H1 (cell line): ENCODE data around the gene SYTL5. TPM values are rescaled to one million over a fixed set of nuclear protein-coding genes. Genes with fewer than 3 reads are reported as not detected.

Experiments used
- CTCF ChIA-PET: fragments of 300-600 bp; sonication (Branson Sonifier 250); formaldehyde crosslinking; loops from one replicate; lab custom pipeline; 2021; ENCODE audit not compliant: partially characterized antibody; lab: Charles Lee
- POLR2A ChIA-PET: fragments of 300-600 bp; sonication (Branson Sonifier 250); formaldehyde crosslinking; loops from one replicate; lab custom pipeline; 2021; ENCODE audit warnings: inconsistent platforms; ENCODE audit not compliant: partially characterized antibody; lab: Charles Lee
- DNase-seq, 2 experiments: peaks; one replicate each; pipeline versions ENCODE4 v3.0.0 to v3.0.0-alpha.2; 2010 to 2022; ENCODE audit warnings: low spot score in 2 of 2, low read depth in 1 of 2, mixed read lengths in 1 of 2
- FAIRE-seq: peaks from 2 replicates; lab custom pipeline; 2011; peaks lifted over from hg19 to GRCh38; lab: Jason Lieb, UNC
- H2AFZ ChIP-seq: 2 replicates; pipeline ENCODE4 v1.8.1; 2012; ENCODE audit warnings: low read length, inconsistent platforms
- H2AK5ac ChIP-seq: 2 replicates; pipeline ENCODE4 v1.6.1; 2013; ENCODE audit warnings: low read depth, low read length
- H2BK120ac ChIP-seq: replicated peaks from 2 replicates; pipeline ENCODE3; 2013; ENCODE audit warnings: low read depth, low read length, inconsistent platforms
- H2BK12ac ChIP-seq: 2 replicates; pipeline ENCODE4 v1.6.1; 2013; ENCODE audit warnings: low read depth, low read length
- H2BK15ac ChIP-seq: 2 replicates; pipeline ENCODE4 v1.6.1; 2013; ENCODE audit warnings: low read length
- H2BK20ac ChIP-seq: 2 replicates; pipeline ENCODE4 v1.6.1; 2013; ENCODE audit warnings: low read length
- H2BK5ac ChIP-seq: 2 replicates; pipeline ENCODE4 v1.6.1; 2013; ENCODE audit warnings: low read depth, low read length
- H3K14ac ChIP-seq: 2 replicates; pipeline ENCODE4 v1.6.1; 2013; ENCODE audit warnings: inconsistent platforms; ENCODE audit not compliant: insufficient read length
- H3K18ac ChIP-seq: 2 replicates; pipeline ENCODE4 v1.6.1; 2013; ENCODE audit warnings: low read length; ENCODE audit errors: extremely low read depth
- H3K23ac ChIP-seq: 2 replicates; pipeline ENCODE4 v1.6.1; 2013; ENCODE audit warnings: inconsistent platforms; ENCODE audit not compliant: insufficient read length
- H3K23me2 ChIP-seq: 2 replicates; pipeline ENCODE4 v1.6.1; 2013; ENCODE audit warnings: low read depth, low read length
- H3K27ac ChIP-seq: 2 replicates; pipeline ENCODE4 v1.6.1; 2011; ENCODE audit warnings: low read depth, low read length, inconsistent platforms
- H3K27me3 ChIP-seq, 4 experiments: replicated peaks in 1 of 4; 1 replicate in 1 of 4; 2 replicates in 3 of 4; pipeline versions ENCODE4 v1.6.1 to v1.8.1; 2011 to 2013; ENCODE audit warnings: low read length in 3 of 4, mild to moderate bottlenecking in 3 of 4, inconsistent platforms in 2 of 4, mixed read lengths in 2 of 4, moderate library complexity in 1 of 4; ENCODE audit not compliant: control insufficient read depth in 3 of 4, insufficient read depth in 3 of 4; ENCODE audit errors: extremely low read depth in 1 of 4
- H3K36me3 ChIP-seq, 4 experiments: 2 replicates each; pipeline versions ENCODE4 v1.6.1 to v1.8.1; 2011 to 2013; ENCODE audit warnings: mild to moderate bottlenecking in 4 of 4, low read length in 3 of 4, moderate library complexity in 2 of 4, control low read depth in 1 of 4, inconsistent platforms in 1 of 4; ENCODE audit not compliant: insufficient read depth in 4 of 4, control insufficient read depth in 2 of 4
- H3K4ac ChIP-seq: replicated peaks from 2 replicates; pipeline ENCODE3; 2013; ENCODE audit warnings: low read length, low read depth, mixed read lengths, inconsistent platforms; ENCODE audit not compliant: insufficient read length
- H3K4me1 ChIP-seq, 4 experiments: replicated peaks in 1 of 4; 1 replicate in 1 of 4; 2 replicates in 3 of 4; pipeline versions ENCODE4 v1.6.1 to v1.8.1; 2011 to 2013; ENCODE audit warnings: low read length in 3 of 4, inconsistent platforms in 2 of 4, mixed read lengths in 1 of 4; ENCODE audit not compliant: insufficient read depth in 4 of 4, control insufficient read depth in 3 of 4
- H3K4me2 ChIP-seq, 2 experiments: 2 replicates each; pipeline versions ENCODE4 v1.6.1 to v1.8.1; 2011 to 2013; ENCODE audit warnings: low read depth in 2 of 2, low read length in 2 of 2, control low read depth in 1 of 2, inconsistent platforms in 1 of 2, mild to moderate bottlenecking in 1 of 2; ENCODE audit not compliant: insufficient read depth in 1 of 2
- H3K4me3 ChIP-seq, 4 experiments: fragments of 200-600, 300-600 bp in 1 of 4; sonication (generic), shearing (Covaris generic), sonication (Bioruptor Twin) in 1 of 4; 2 replicates each; pipeline versions ENCODE4 v1.5.1 to v1.8.1; 2011 to 2016; ENCODE audit warnings: low read length in 4 of 4, low read depth in 3 of 4, control low read depth in 2 of 4, inconsistent platforms in 2 of 4, mild to moderate bottlenecking in 2 of 4, mixed read lengths in 1 of 4, moderate library complexity in 1 of 4; ENCODE audit not compliant: insufficient read depth in 2 of 4; ENCODE audit errors: extremely low read depth in 1 of 4
- H3K56ac ChIP-seq: replicated peaks from 2 replicates; pipeline ENCODE3; 2013; ENCODE audit warnings: low read depth, mild to moderate bottlenecking, mixed read lengths, low read length, inconsistent platforms; ENCODE audit not compliant: insufficient read length
- H3K79me1 ChIP-seq: 2 replicates; pipeline ENCODE4 v1.6.1; 2013; ENCODE audit warnings: low read depth, low read length, control low read depth
- H3K79me2 ChIP-seq, 2 experiments: 2 replicates each; pipeline versions ENCODE4 v1.6.1 to v1.8.1; 2012 to 2013; ENCODE audit warnings: low read length in 2 of 2, mild to moderate bottlenecking in 2 of 2, inconsistent platforms in 1 of 2; ENCODE audit not compliant: insufficient read depth in 2 of 2, control insufficient read depth in 1 of 2
- H3K9ac ChIP-seq, 4 experiments: replicated peaks in 1 of 4; 1 replicate in 1 of 4; 2 replicates in 3 of 4; pipeline versions ENCODE4 v1.6.1 to v1.8.1; 2011 to 2013; ENCODE audit warnings: low read depth in 3 of 4, low read length in 3 of 4, control low read depth in 2 of 4, mild to moderate bottlenecking in 2 of 4, moderate library complexity in 2 of 4, inconsistent platforms in 1 of 4; ENCODE audit errors: extremely low read depth in 1 of 4
- H3K9me3 ChIP-seq, 2 experiments: 2 replicates each; pipeline versions ENCODE4 v1.6.1 to v1.8.1; 2012 to 2013; ENCODE audit warnings: mild to moderate bottlenecking in 2 of 2, moderate library complexity in 2 of 2, control low read depth in 1 of 2, inconsistent platforms in 1 of 2, low read depth in 1 of 2, low read length in 1 of 2, mixed read lengths in 1 of 2; ENCODE audit not compliant: insufficient read depth in 2 of 2
- H4K20me1 ChIP-seq, 2 experiments: replicated peaks in 1 of 2; 2 replicates each; pipeline versions ENCODE3 to v1.8.1; 2011 to 2013; ENCODE audit warnings: inconsistent platforms in 2 of 2, low read length in 2 of 2, mild to moderate bottlenecking in 1 of 2; ENCODE audit not compliant: insufficient read depth in 2 of 2, control insufficient read depth in 1 of 2
- H4K5ac ChIP-seq: 2 replicates; pipeline ENCODE4 v1.6.1; 2013; ENCODE audit warnings: low read length, low read depth, mixed read lengths, inconsistent platforms; ENCODE audit not compliant: insufficient read length
- H4K8ac ChIP-seq: 2 replicates; pipeline ENCODE4 v1.8.0; 2013; ENCODE audit warnings: mild to moderate bottlenecking, moderate library complexity, low read length, inconsistent platforms; ENCODE audit not compliant: insufficient read depth; ENCODE audit errors: extremely low read depth
- H4K91ac ChIP-seq: replicated peaks from 2 replicates; pipeline ENCODE3; 2013; ENCODE audit warnings: low read length, mixed read lengths, inconsistent platforms; ENCODE audit not compliant: insufficient read length
- CHD1 ChIP-seq: IDR thresholded peaks from 2 replicates; pipeline ENCODE4 v1.6.1; 2012; ENCODE audit warnings: low read depth, low read length, improper control_type of control experiment
- CTBP2 ChIP-seq: IDR thresholded peaks from 2 replicates; pipeline ENCODE4 v1.7.0; 2011; ENCODE audit warnings: borderline replicate concordance, mild to moderate bottlenecking, moderate library complexity, mixed read lengths, low read length; ENCODE audit not compliant: insufficient read depth, insufficient read length
- HDAC6 ChIP-seq: IDR thresholded peaks from one replicate; pipeline ENCODE4 v1.7.1; 2012; ENCODE audit warnings: low read depth, mild to moderate bottlenecking, inconsistent platforms, low read length, moderate library complexity
- MAFK ChIP-seq: IDR thresholded peaks from 2 replicates; pipeline ENCODE4 v1.6.1; 2012; ENCODE audit warnings: low read depth, mild to moderate bottlenecking, improper control_type of control experiment, low read length
- WGBS, 2 experiments: shearing (Covaris generic) in 1 of 2; methylation state at CpG; one replicate each; pipeline versions ENCODE4 v1.1.6 to v1.1.7; 2013 to 2015; ENCODE audit warnings: low lambda C conversion rate in 2 of 2, mixed read lengths in 2 of 2, inconsistent platforms in 1 of 2, low coverage in 1 of 2, missing lambda C conversion rate in 1 of 2; ENCODE audit not compliant: insufficient replicate concordance in 2 of 2, insufficient coverage in 1 of 2, insufficient read length in 1 of 2; ENCODE audit errors: extremely low coverage in 1 of 2, missing lambda C conversion rate in 1 of 2; 5-methylcytosine and 5-hydroxymethylcytosine counted together
- polyA plus RNA-seq, 7 experiments: library from polyadenylated mRNA; depleted of rRNA in 3 of 7; stranded (reverse) in 5 of 7; unstranded in 2 of 7; fragments of >200 nt in 5 of 7; fragments of 200-250 nt in 2 of 7; gene quantifications; 1 replicate in 5 of 7; 2 replicates in 1 of 7; 4 replicates in 1 of 7; pipeline versions ENCODE4 v1.2.1 to v1.2.3, GENCODE V29; 2011 to 2013; ENCODE audit warnings: missing spikeins in 2 of 7, mixed read lengths in 2 of 7
- total RNA-seq: library from RNA; stranded (reverse); fragmentation: NEBNext Ultra II Directional; extraction: Animal tissue kit (Norgen Biotek cat#: 25700); gene quantifications from 2 replicates; pipeline ENCODE4 v1.2.1, GENCODE V29; 2021

The SYTL5 gene
- total and polyA plus RNA-seq, 2 of the 8 experiments (the other 6 are each of a cell fraction or from before 2014, with no cell fraction given): 0.15 to 0.52 TPM

- no peaks in the 10 kb centered on the region for H3K9me3 ChIP-seq
- H2BK120ac ChIP-seq: no peak overlapping the region
- no peak overlapping the region for H4K91ac ChIP-seq
- H3K27ac ChIP-seq: no peak overlapping the region
- ChIA-PET POLR2A (no interaction called here), CTCF (no interaction called here)
- no peak overlapping the region for H4K5ac ChIP-seq
- H3K4me1 ChIP-seq: no peaks in the 10 kb centered on the region
- H2AK5ac ChIP-seq: no peak overlapping the region
- H3K4me3 ChIP-seq: no peak overlapping the region
- H3K79me1 ChIP-seq: no peaks in the 10 kb centered on the region
- no peak overlapping the region for H2AFZ ChIP-seq
- H3K4ac ChIP-seq: no peak overlapping the region
- no peaks in the 10 kb centered on the region for H4K20me1 ChIP-seq
- no peak overlapping the region for H3K23ac ChIP-seq
- H2BK5ac ChIP-seq: no peak overlapping the region
- H3K23me2 ChIP-seq: no peaks in the 10 kb centered on the region
- TF ChIP-seq HDAC6: no peak
- TF ChIP-seq CHD1: no peak
- TF ChIP-seq MAFK: no peak
- no peak for TF ChIP-seq CTBP2
- no peak overlapping the region for H4K8ac ChIP-seq
- no peak overlapping the region for H2BK12ac ChIP-seq
- H2BK15ac ChIP-seq: no peak overlapping the region
- no CpG with 5 or more reads among the region's 17 CpGs for WGBS, 2 experiments
- H3K56ac ChIP-seq: no peak overlapping the region
- no peak overlapping the region for H3K18ac ChIP-seq
- no peak overlapping the region for H3K4me2 ChIP-seq
- H3K14ac ChIP-seq: no peak overlapping the region
- FAIRE-seq: no peak
- H3K36me3 ChIP-seq: no peaks in the 10 kb centered on the region
- no peaks in the 10 kb centered on the region for H3K27me3 ChIP-seq
- DNase-seq: no peak
- H3K9ac ChIP-seq: no peak overlapping the region
- H2BK20ac ChIP-seq: no peak overlapping the region
- H3K79me2 ChIP-seq: no peaks in the 10 kb centered on the region
Observed at GRCh38 chrX:38000706-38001105, 5.6 kb upstream of the SYTL5 start.
